HepG2 (cell line): ENCODE data around the gene MYH10. TPM values are rescaled to one million over a fixed set of nuclear protein-coding genes. Genes with fewer than 3 reads are reported as not detected.
A peak's percentile ranks its signal among the peaks of the same experiment; 100 is the strongest.

Experiments used
- ATAC-seq: fragments of 200-7000 bp; cut with Tn5 transposase; 3 replicates; pipeline ENCODE4 v1.9.1; 2020; ENCODE audit warnings: mild to moderate bottlenecking, moderate library complexity
- BruUV-seq: library from RNA; stranded (reverse); fragments of 400-500 nt; replicated peaks from 2 replicates; lab custom pipeline; 2021; lab: Mats Ljungman, UMichigan
- CTCF ChIA-PET: fragments of 300-600 bp; formaldehyde crosslinking; extraction: SDS; loops from one replicate; lab custom pipeline; 2021; ENCODE audit warnings: low total read pairs, inconsistent platforms, low intra/inter-chr PET ratio; lab: Yijun Ruan, JAX
- POLR2A ChIA-PET: fragments of 350-600 bp; sonication (Branson Sonifier 250); formaldehyde crosslinking; loops from one replicate; lab custom pipeline; 2020; ENCODE audit warnings: antibody characterized with exemption, inconsistent platforms; lab: Yijun Ruan, JAX
- DNase-seq: peaks from one replicate; pipeline ENCODE4 v3.0.0-alpha.2; 2015; ENCODE audit warnings: low spot score
- FAIRE-seq: peaks from 3 replicates; lab custom pipeline; 2011; peaks lifted over from hg19 to GRCh38; lab: Jason Lieb, UNC
- H2AFZ ChIP-seq: one replicate; pipeline ENCODE4 v1.6.1; 2011; ENCODE audit warnings: low read length, inconsistent platforms
- H3K27ac ChIP-seq: fragments of 300-600 bp; 3 replicates; pipeline ENCODE4 v1.8.0; 2011; ENCODE audit warnings: mixed run types, mild to moderate bottlenecking, mixed read lengths, low read length, inconsistent platforms; ENCODE audit not compliant: insufficient read depth; ENCODE audit errors: extremely low read length
- H3K27me3 ChIP-seq, 2 experiments: fragments of 200-600 bp in 1 of 2; 2 replicates in 1 of 2; 3 replicates in 1 of 2; pipeline versions ENCODE4 v1.6.0 to v1.8.0; 2011; ENCODE audit warnings: low read length in 2 of 2, mild to moderate bottlenecking in 2 of 2, moderate library complexity in 2 of 2, inconsistent platforms in 1 of 2; ENCODE audit not compliant: insufficient read depth in 2 of 2, control insufficient read depth in 1 of 2
- H3K36me3 ChIP-seq, 2 experiments: fragments of 200-600 bp in 1 of 2; replicated peaks in 1 of 2; 2 replicates in 1 of 2; 3 replicates in 1 of 2; pipeline versions ENCODE4 v1.5.1 to v1.8.0; 2011; ENCODE audit warnings: low read length in 2 of 2, inconsistent platforms in 1 of 2; ENCODE audit not compliant: insufficient read depth in 2 of 2, control insufficient read depth in 1 of 2
- H3K4me1 ChIP-seq: 2 replicates; pipeline ENCODE4 v1.5.1; 2012; ENCODE audit warnings: low read length, inconsistent platforms; ENCODE audit not compliant: insufficient read depth
- H3K4me2 ChIP-seq: 2 replicates; pipeline ENCODE4 v1.6.0; 2011; ENCODE audit warnings: low read depth, low read length, inconsistent platforms
- H3K4me3 ChIP-seq, 3 experiments: fragments of 200-600 bp in 1 of 3; sonication (generic), shearing (Covaris generic) in 1 of 3; replicated peaks in 1 of 3; 2 replicates each; pipeline ENCODE4 v1.5.1; 2011 to 2016; ENCODE audit warnings: low read length in 3 of 3, inconsistent platforms in 2 of 3, low read depth in 2 of 3, mild to moderate bottlenecking in 2 of 3, control low read depth in 1 of 3, mixed read lengths in 1 of 3; ENCODE audit not compliant: insufficient read depth in 1 of 3
- H3K79me2 ChIP-seq: one replicate; pipeline ENCODE4 v1.6.1; 2011; ENCODE audit warnings: low read length, inconsistent platforms; ENCODE audit not compliant: insufficient read depth
- H3K9ac ChIP-seq: 2 replicates; pipeline ENCODE4 v1.6.0; 2011; ENCODE audit warnings: mild to moderate bottlenecking, low read depth, low read length, inconsistent platforms; ENCODE audit not compliant: insufficient read depth
- H3K9me3 ChIP-seq: 2 replicates; pipeline ENCODE4 v1.5.1; 2012; ENCODE audit warnings: mild to moderate bottlenecking, low read length
- H4K20me1 ChIP-seq: 2 replicates; pipeline ENCODE4 v1.6.0; 2011; ENCODE audit warnings: inconsistent platforms, mild to moderate bottlenecking, low read length, moderate library complexity; ENCODE audit not compliant: insufficient read depth
- POLR2A ChIP-seq, 2 experiments: IDR thresholded peaks; 2 replicates each; pipeline ENCODE4 v1.6.1; 2011; ENCODE audit warnings: low read depth in 2 of 2, low read length in 2 of 2, mild to moderate bottlenecking in 1 of 2, moderate library complexity in 1 of 2; ENCODE audit not compliant: insufficient read depth in 1 of 2
- RBM22 ChIP-seq: fragments of 200-400 bp; formaldehyde crosslinking; optimal IDR thresholded peaks from 2 replicates; pipeline ENCODE3; 2017; ENCODE audit warnings: mild to moderate bottlenecking, low read length, moderate library complexity
- ZEB1 ChIP-seq: IDR thresholded peaks from 2 replicates; pipeline ENCODE4 v1.6.1; 2012; ENCODE audit warnings: mild to moderate bottlenecking, low read depth, inconsistent platforms; ENCODE audit not compliant: insufficient replicate concordance
- ZNF256 ChIP-seq: sonication (generic); formaldehyde crosslinking; conservative IDR thresholded peaks from 2 replicates; pipeline ENCODE4 v1.4.0; 2020; ENCODE audit warnings: missing genetic modification reagents
- WGBS: methylation state at CpG from one replicate; pipeline ENCODE4 v1.1.6; 2017; ENCODE audit warnings: low lambda C conversion rate; 5-methylcytosine and 5-hydroxymethylcytosine counted together
- in situ Hi-C: cut with HindIII; loops from 2 replicates; pipeline ENCODE4 v1.10.0; 2017; ENCODE audit warnings: low pct_unique_long_range_greater_than_20kb; ENCODE audit not compliant: extremely low pct_ligation_motif_present
- intact Hi-C: fragments of 100-400 bp; cut with micrococcal nuclease; formaldehyde crosslinking; loops from one replicate; pipeline ENCODE4 v1.10.0; 2022; ENCODE audit not compliant: unreplicated experiment
- polyA plus RNA-seq, 8 experiments: library from polyadenylated mRNA; depleted of rRNA in 3 of 8; stranded (reverse) in 7 of 8; unstranded in 1 of 8; fragments of >200 nt; fragmentation: Illumina TruSeq in 4 of 8; extraction: Trizol in 4 of 8; gene quantifications; 2 replicates each; pipeline versions ENCODE4 v1.2.1 to v1.2.3, GENCODE V29; 2011 to 2016; ENCODE audit warnings: low read depth in 4 of 8, missing spikeins in 1 of 8, mixed read lengths in 1 of 8; ENCODE audit not compliant: insufficient read depth in 1 of 8
- total RNA-seq, 5 experiments: library from RNA; depleted of rRNA; stranded (reverse); fragments of >200 nt; fragmentation: Illumina TruSeq; extraction: Trizol; gene quantifications; 2 replicates each; pipeline ENCODE4 v1.2.3, GENCODE V29; 2016; ENCODE audit warnings: low read depth in 1 of 5
- TF ChIP-seq, protein P1 (sequence below): sonication (generic); formaldehyde crosslinking; IDR thresholded peaks from 2 replicates; pipeline ENCODE4 v1.4.0; 2020; ENCODE audit warnings: missing genetic modification reagents, borderline replicate concordance

MYH10 gene
- total and polyA plus RNA-seq, 2 of the 13 experiments (the other 11 are each of a cell fraction or from before 2014, with no cell fraction given), result 43.4 to 68.6 TPM

GRCh38 chr17:8482546-8482945 is 148.0 kb downstream of the MYH10 start:
- no TSS peak for BruUV-seq
- ChIA-PET POLR2A (no interaction called here), CTCF (no interaction called here)
- H2AFZ ChIP-seq, result no peak overlapping the region
- intact Hi-C loops (no loop called here), in situ Hi-C loops (no loop called here)
- no peak overlapping the region for H3K9ac ChIP-seq
- H4K20me1 ChIP-seq, result no peaks in the 10 kb centered on the region
- WGBS, result 97% methylated on average over 5 of the region's 5 CpGs
- peaks cover 18% of the 10 kb centered on the region for H3K4me1 ChIP-seq
- DNase-seq (no peak), ATAC-seq (no peak), FAIRE-seq (no peak)
- H3K27me3 ChIP-seq, result no peaks in the 10 kb centered on the region
- H3K9me3 ChIP-seq, result peaks cover 5% of the 10 kb centered on the region; the same call in 1 of the 2 replicates
- no peaks in the 10 kb centered on the region for H3K79me2 ChIP-seq
- TF ChIP-seq RBM22, result peak; percentile 4
- no peak for TF ChIP-seq ZEB1
- TF ChIP-seq, protein P1, sequence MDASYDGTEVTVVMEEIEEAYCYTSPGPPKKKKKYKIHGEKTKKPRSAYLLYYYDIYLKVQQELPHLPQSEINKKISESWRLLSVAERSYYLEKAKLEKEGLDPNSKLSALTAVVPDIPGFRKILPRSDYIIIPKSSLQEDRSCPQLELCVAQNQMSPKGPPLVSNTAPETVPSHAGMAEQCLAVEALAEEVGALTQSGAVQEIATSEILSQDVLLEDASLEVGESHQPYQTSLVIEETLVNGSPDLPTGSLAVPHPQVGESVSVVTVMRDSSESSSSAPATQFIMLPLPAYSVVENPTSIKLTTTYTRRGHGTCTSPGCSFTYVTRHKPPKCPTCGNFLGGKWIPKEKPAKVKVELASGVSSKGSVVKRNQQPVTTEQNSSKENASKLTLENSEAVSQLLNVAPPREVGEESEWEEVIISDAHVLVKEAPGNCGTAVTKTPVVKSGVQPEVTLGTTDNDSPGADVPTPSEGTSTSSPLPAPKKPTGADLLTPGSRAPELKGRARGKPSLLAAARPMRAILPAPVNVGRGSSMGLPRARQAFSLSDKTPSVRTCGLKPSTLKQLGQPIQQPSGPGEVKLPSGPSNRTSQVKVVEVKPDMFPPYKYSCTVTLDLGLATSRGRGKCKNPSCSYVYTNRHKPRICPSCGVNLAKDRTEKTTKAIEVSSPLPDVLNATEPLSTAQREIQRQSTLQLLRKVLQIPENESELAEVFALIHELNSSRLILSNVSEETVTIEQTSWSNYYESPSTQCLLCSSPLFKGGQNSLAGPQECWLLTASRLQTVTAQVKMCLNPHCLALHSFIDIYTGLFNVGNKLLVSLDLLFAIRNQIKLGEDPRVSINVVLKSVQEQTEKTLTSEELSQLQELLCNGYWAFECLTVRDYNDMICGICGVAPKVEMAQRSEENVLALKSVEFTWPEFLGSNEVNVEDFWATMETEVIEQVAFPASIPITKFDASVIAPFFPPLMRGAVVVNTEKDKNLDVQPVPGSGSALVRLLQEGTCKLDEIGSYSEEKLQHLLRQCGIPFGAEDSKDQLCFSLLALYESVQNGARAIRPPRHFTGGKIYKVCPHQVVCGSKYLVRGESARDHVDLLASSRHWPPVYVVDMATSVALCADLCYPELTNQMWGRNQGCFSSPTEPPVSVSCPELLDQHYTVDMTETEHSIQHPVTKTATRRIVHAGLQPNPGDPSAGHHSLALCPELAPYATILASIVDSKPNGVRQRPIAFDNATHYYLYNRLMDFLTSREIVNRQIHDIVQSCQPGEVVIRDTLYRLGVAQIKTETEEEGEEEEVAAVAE (CRISPR knock-in tag), result no peak
- 0 out of 4 replicates have a peak, but pooled peaks of 1 of the 2 experiments have one; percentile 2 for TF ChIP-seq POLR2A (IDR thresholded peaks at IDR 0.05; ENCODE audit: insufficient read depth in 1 of 2, low read depth in 2 of 2, low read length in 2 of 2)
- TF ChIP-seq ZNF256 (CRISPR knock-in tag), result no peak
- peaks cover 38 to 94% of the 10 kb centered on the region in 2 experiments for H3K36me3 ChIP-seq
- no peak overlapping the region for H3K4me3 ChIP-seq
- no peak overlapping the region for H3K4me2 ChIP-seq
- H3K27ac ChIP-seq, result no peak overlapping the region
